Natural killer cell (primary cell): ENCODE data around the gene SPAG17. TPM values are rescaled to one million over a fixed set of nuclear protein-coding genes. Genes with fewer than 3 reads are reported as not detected.

Experiments
- ATAC-seq, 3 donors: fragments of 150-1000 bp in 2 of 3; fragments of 200-7000 bp in 1 of 3; cut with Tn5 transposase; 1 replicate in 1 of 3; 2 replicates in 2 of 3; pipeline ENCODE4 v1.10.0; 2021; ENCODE audit warnings: mild to moderate bottlenecking in 2 of 3, moderate library complexity in 2 of 3
- DNase-seq, 2 donors: peaks; one replicate each; pipeline versions ENCODE4 v3.0.0 to v3.0.0-alpha.2; 2013 to 2021; ENCODE audit warnings: mixed read lengths in 1 of 2
- H3K27ac ChIP-seq: one replicate; pipeline ENCODE4 v1.5.1; 2013; ENCODE audit warnings: mild to moderate bottlenecking, low read length
- H3K27me3 ChIP-seq: one replicate; pipeline ENCODE4 v1.6.1; 2013; ENCODE audit warnings: low read length; ENCODE audit not compliant: control insufficient read depth, insufficient read depth
- H3K36me3 ChIP-seq: one replicate; pipeline ENCODE4 v1.6.1; 2013; ENCODE audit warnings: low read length; ENCODE audit not compliant: control insufficient read depth, insufficient read depth
- H3K4me1 ChIP-seq: one replicate; pipeline ENCODE4 v1.6.1; 2013; ENCODE audit warnings: low read length; ENCODE audit not compliant: control insufficient read depth, insufficient read depth
- H3K4me3 ChIP-seq: one replicate; pipeline ENCODE4 v1.5.1; 2013; ENCODE audit warnings: low read length
- H3K9me3 ChIP-seq: one replicate; pipeline ENCODE4 v1.6.1; 2013; ENCODE audit warnings: low read length; ENCODE audit not compliant: control insufficient read depth, insufficient read depth
- H3K27ac Mint-ChIP-seq, 2 donors: one replicate each; pipeline ENCODE4 v1.8.0; 2022; ENCODE audit warnings: mild to moderate bottlenecking in 2 of 2, mixed read lengths in 2 of 2, moderate library complexity in 1 of 2
- H3K27me3 Mint-ChIP-seq, 2 donors: one replicate each; pipeline ENCODE4 v1.8.0; 2022; ENCODE audit warnings: low read depth in 2 of 2, mixed read lengths in 2 of 2
- H3K36me3 Mint-ChIP-seq: one replicate; pipeline ENCODE4 v1.8.0; 2022; ENCODE audit warnings: mixed read lengths
- H3K4me1 Mint-ChIP-seq, 2 donors: one replicate each; pipeline ENCODE4 v1.8.0; 2022; ENCODE audit warnings: mixed read lengths in 2 of 2
- H3K4me3 Mint-ChIP-seq: one replicate; pipeline ENCODE4 v1.8.0; 2022; ENCODE audit warnings: mild to moderate bottlenecking, moderate library complexity, mixed read lengths
- H3K9me3 Mint-ChIP-seq, 2 donors: one replicate each; pipeline ENCODE4 v1.8.0; 2022; ENCODE audit warnings: mixed read lengths in 2 of 2
- CTCF ChIP-seq: fragments of 200-600 bp; IDR thresholded peaks from one replicate; pipeline ENCODE4 v1.8.0; 2022; ENCODE audit warnings: antibody characterized with exemption
- WGBS: methylation state at CpG from one replicate; pipeline ENCODE4 v1.1.7; 2013; ENCODE audit warnings: missing lambda C conversion rate; ENCODE audit not compliant: insufficient coverage; 5-methylcytosine and 5-hydroxymethylcytosine counted together
- intact Hi-C: fragments of 100-400 bp; cut with micrococcal nuclease; formaldehyde crosslinking; loops from one replicate; pipeline ENCODE4 v1.14.2; 2022
- total RNA-seq, 4 donors: library from RNA; stranded (reverse); fragments of 120-200 nt in 1 of 4; gene quantifications; one replicate each; pipeline versions ENCODE4 v1.2.3 to v1.2.4, GENCODE V29; 2013 to 2022

Gene SPAG17
- total RNA-seq, 3 donors from 2014 or later (not counting 1 experiment from before 2014, with no cell fraction given): not detected

GRCh38 chr1:117967881-117968280 lies 217.1 kb downstream of the SPAG17 start:
- DNase-seq (no peak), ATAC-seq (no peak)
- H3K4me3 ChIP-seq: no peak overlapping the region
- WGBS: no CpG with 5 or more reads among the region's 1 CpG
- no peak for TF ChIP-seq CTCF
- no peaks in the 10 kb centered on the region for H3K27me3 ChIP-seq
- H3K4me1 ChIP-seq: no peaks in the 10 kb centered on the region
- H3K4me1 Mint-ChIP-seq: no peaks in the 10 kb centered on the region
- no peak overlapping the region for H3K27ac ChIP-seq
- H3K27ac Mint-ChIP-seq: no peak overlapping the region
- H3K36me3 ChIP-seq: peaks cover 2% of the 10 kb centered on the region
- no peaks in the 10 kb centered on the region for H3K9me3 Mint-ChIP-seq
- no peak overlapping the region for H3K4me3 Mint-ChIP-seq
- H3K9me3 ChIP-seq: no peaks in the 10 kb centered on the region
- H3K36me3 Mint-ChIP-seq: no peaks in the 10 kb centered on the region
- H3K27me3 Mint-ChIP-seq: peaks cover 0 to 18% of the 10 kb centered on the region in 2 donors
- intact Hi-C loops: no loop called here

- Mint-ChIP-seq H3K4me3 (no peak overlapping the region), H3K27ac (no peak overlapping the region), H3K4me1 (no peaks in the 10 kb centered on the region), H3K36me3 (no peaks in the 10 kb centered on the region), H3K9me3 (no peaks in the 10 kb centered on the region), H3K27me3 (peaks cover 0 to 15% of the 10 kb centered on the region in 2 donors)
- Histone ChIP-seq H3K36me3 (peaks cover 2% of the 10 kb centered on the region), H3K9me3 (no peaks in the 10 kb centered on the region), H3K27ac (no peak overlapping the region), H3K4me1 (no peaks in the 10 kb centered on the region), H3K4me3 (no peak overlapping the region), H3K27me3 (no peaks in the 10 kb centered on the region)
- ATAC-seq: no peak
- 70% methylated on average over 4 of the region's 4 CpGs for WGBS
- intact Hi-C loops: no loop called here
- TF ChIP-seq CTCF: no peak
- DNase-seq: no peak
Measured at GRCh38 chr1:117967477-117967876, 217.6 kb downstream of the SPAG17 start.

- 97% methylated on average over 3 of the region's 3 CpGs for WGBS
- H3K36me3 ChIP-seq: peaks cover 16% of the 10 kb centered on the region
- H3K4me3 ChIP-seq: no peak overlapping the region
- no peaks in the 10 kb centered on the region for H3K27me3 Mint-ChIP-seq
- H3K9me3 ChIP-seq: no peaks in the 10 kb centered on the region
- no peak for TF ChIP-seq CTCF
- H3K4me3 Mint-ChIP-seq: no peak overlapping the region
- ATAC-seq: no peak
- intact Hi-C loops: no loop called here
- DNase-seq: no peak
- peaks cover 4% of the 10 kb centered on the region for H3K36me3 Mint-ChIP-seq
- no peaks in the 10 kb centered on the region for H3K9me3 Mint-ChIP-seq
- H3K27me3 ChIP-seq: no peaks in the 10 kb centered on the region
- H3K27ac Mint-ChIP-seq: no peak overlapping the region
- H3K4me1 Mint-ChIP-seq: no peaks in the 10 kb centered on the region
- no peaks in the 10 kb centered on the region for H3K4me1 ChIP-seq
- no peak overlapping the region for H3K27ac ChIP-seq
Measured at GRCh38 chr1:117964290-117965038, 220.6 kb downstream of the SPAG17 start.

- Histone ChIP-seq H3K9me3 (no peaks in the 10 kb centered on the region), H3K4me1 (no peaks in the 10 kb centered on the region), H3K27ac (no peak overlapping the region), H3K36me3 (peaks cover 60% of the 10 kb centered on the region), H3K4me3 (no peak overlapping the region), H3K27me3 (no peaks in the 10 kb centered on the region)
- 100% methylated on average over 2 of the region's 3 CpGs for WGBS
- no peak for TF ChIP-seq CTCF
- H3K9me3 Mint-ChIP-seq: no peaks in the 10 kb centered on the region
- H3K27me3 Mint-ChIP-seq: no peaks in the 10 kb centered on the region
- ATAC-seq: no peak
- no peak overlapping the region for H3K27ac Mint-ChIP-seq
- no peak overlapping the region for H3K4me3 Mint-ChIP-seq
- H3K36me3 Mint-ChIP-seq: peaks cover 24% of the 10 kb centered on the region
- no peak for DNase-seq
- H3K4me1 Mint-ChIP-seq: no peaks in the 10 kb centered on the region
- intact Hi-C loops: no loop called here
Measured at GRCh38 chr1:117959364-117959763, 225.7 kb downstream of the SPAG17 start.
